HG02642 (cell line): ENCODE measurements around the gene ME2.
A peak's percentile ranks its signal among the peaks of the same experiment; 100 is the strongest.
"Not testable (repeated sequence)": the region's sequence is repeated elsewhere in the genome, so short reads cannot be mapped to it uniquely, and the experiment has no call there.

Experiments used
- ATAC-seq: cut with Tn5 transposase; IDR thresholded peaks from one replicate; pipeline ENCODE4 v1.9.1; 2021; ENCODE audit warnings: mild to moderate bottlenecking; ENCODE audit not compliant: unreplicated experiment, poor library complexity

Gene ME2

GRCh38 chr18:50967714-50968661 is 89.1 kb downstream of the ME2 start, which contains the start of gene ELAC1:
Gene ELAC1 (plus strand): TSS chr18:50968040. CDS start chr18:50974405, 6,365 bp downstream.
- peak; percentile 97 for ATAC-seq

DNA sequence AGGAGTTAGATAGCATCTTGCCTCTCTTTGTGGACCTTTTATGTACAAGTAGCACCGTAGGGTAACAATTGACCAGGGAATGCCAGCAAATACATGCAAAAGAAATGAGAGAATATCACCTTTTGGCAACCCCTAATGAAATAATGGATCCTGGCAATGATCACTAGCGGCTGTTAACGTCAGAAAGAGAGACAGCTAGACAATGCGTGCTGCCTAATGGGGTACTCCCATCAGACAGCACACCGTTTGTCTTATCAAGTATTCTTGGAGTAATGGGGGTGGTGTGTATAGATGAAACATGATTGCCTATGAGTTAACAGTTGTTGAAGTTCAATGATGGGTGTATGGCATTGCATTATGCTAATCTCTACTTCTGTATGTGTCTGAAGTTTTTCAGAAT is 90.5 kb downstream of the ME2 start:
- ATAC-seq: no peak

DNA sequence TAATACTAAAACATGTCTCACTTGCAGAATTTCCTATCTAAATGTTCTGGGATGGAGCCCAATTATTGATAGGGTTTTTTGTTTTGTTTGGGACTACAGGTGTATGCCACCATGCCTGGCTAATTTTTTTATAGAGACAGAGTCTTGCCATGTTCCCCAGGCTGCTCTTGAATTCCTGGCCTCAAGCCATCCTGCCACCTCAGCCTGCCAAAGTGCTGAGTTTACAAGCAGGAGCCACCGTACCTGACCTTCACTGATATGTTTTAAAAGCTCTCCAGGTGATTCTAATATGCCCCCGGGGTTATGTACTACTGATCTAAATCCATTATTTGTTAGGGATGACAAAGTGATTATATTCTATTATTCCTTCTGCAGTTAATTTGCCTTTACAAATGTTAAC is 91.1 kb downstream of the ME2 start:
- ATAC-seq: no peak

- not testable (repeated sequence) for ATAC-seq
Measured at GRCh38 chr18:50972404-50972803, 93.5 kb downstream of the ME2 start.

- no peak for ATAC-seq
Measured at GRCh38 chr18:50973367-50974126, 94.6 kb downstream of the ME2 start.

GRCh38 chr18:50977037-50977760 is 98.3 kb downstream of the ME2 start:
- no peak for ATAC-seq

DNA sequence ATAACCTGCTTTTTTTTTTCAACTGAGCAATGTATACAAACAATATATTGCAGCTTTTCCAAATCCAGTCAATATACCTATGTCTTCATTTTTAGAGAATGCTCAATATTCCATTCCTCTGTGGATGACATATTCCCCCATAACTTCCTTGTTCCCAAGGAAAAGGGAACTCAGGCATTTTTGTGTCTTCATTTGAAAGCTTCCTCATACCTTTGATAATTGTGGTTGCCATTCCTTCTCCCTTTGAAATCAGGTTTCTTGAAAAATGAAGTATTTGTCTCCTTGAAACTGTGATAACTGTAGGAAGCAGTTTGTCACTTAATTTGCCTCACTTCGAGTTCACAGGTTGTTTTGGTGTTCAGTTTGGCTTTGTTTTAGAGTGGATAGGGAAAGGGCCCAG is 102.5 kb downstream of the ME2 start:
- no peak for ATAC-seq

DNA sequence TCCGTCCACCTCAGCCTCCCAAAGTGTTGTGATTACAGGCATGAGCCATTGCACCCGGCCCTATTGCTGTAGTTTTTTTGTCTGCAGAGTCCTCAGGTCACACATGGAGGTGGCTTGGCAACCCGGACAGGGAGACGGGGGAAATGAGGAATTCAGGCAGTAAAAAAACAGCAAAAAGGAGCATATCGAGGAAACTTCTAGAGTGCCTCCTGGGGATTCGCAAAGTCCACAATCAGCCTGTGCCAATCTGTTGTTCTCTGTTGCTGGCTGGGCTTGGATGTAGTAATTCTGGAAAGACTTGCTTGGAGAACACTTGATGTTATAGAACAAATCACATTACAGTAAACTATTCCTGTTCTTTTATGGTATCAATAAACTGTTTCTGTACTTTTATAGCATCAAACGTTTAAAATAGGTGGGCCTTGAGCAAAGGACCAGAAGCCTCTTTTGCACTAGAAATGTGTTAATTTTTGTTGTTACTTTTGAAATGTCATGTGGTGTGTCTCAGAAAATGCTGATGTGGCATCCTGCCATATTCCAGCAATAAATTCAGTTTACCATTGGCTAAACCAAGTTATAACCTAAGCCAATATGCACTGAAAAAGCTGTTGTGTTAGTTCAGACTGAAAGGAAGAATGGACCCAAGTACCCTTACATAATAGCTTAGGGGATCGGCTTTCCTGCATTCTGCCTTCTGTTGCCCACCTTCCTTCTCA is 103.3 kb downstream of the ME2 start:
- no peak for ATAC-seq

DNA sequence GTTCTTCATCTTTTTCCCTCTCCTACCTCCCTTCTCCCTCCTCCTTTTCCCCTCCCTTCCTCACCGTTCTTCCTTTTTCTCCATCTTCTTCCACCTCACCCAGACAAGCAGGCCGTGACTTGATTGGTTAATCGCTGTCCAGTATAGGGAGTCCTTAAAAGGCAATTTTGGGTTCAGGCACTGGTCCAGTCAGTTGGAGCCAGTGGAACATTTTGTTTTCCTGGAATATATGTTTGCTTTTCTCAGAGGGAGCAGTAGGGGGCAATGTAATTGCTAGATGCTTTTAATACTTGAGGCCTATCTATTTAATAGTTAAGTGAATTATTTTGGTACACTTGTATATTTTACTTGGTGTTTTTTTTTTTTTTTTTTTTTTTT is 103.9 kb downstream of the ME2 start:
- ATAC-seq: no peak

DNA sequence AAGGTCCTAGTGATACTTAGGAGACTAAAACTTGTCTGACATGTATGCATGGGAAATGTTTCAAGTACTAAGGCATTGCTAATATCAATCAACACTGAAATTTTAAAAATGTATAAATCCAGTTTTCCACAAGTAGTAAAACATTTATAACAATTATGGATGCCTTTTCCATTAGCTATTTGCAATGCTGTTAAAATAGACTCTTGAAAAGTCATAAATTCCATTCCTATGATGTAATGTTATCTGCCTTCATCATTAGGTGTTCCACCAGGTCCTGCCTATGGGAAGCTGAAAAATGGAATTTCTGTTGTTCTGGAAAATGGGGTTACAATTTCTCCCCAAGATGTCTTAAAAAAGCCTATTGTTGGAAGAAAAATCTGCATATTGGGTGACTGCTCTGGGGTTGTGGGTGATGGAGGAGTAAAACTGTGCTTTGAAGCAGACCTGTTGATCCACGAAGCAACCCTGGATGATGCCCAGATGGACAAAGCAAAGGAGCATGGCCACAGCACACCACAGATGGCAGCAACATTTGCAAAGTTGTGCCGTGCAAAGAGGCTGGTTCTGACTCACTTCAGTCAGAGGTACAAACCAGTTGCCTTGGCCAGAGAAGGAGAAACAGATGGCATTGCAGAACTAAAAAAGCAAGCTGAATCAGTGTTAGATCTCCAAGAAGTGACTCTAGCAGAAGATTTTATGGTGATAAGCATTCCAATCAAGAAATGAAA is 107.6 kb downstream of the ME2 start:
- no peak for ATAC-seq

DNA sequence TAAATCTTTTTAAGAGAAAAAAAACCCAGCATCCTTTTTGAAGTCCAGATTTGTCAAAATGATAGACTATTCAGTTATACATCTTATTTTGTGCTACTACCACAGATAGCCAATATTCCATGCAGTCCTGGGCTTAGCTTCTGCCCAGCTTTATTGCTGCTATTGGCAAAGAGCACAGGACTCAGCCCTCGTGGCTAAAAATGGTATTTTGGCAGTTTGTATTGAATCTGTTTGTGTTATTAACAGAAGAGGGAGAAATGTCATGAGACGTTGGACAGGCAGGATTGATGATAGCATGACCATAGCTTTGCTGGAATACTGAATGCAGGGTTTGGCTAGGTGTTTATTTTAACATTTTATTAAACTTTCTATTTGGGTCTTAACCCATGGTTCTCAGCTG is 108.3 kb downstream of the ME2 start:
- ATAC-seq: no peak

DNA sequence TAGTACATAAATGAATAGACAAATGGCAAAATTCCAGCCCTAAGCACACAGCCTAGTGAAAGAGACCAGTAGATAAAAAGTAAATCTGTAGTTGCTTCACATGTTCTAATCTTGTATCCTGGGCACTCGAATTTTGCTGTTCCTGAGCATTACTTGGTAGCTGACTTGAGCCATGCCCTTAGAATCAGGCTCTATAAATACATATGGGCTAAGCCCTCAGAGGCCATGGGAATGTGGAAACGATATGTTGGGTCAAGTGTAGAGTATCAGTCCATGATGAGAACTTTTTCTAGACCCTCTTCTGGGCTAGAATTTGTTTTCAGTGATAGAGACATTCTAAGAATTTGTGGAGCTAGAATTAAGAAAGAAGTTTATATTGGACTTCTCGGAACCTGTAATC is 110.8 kb downstream of the ME2 start:
- ATAC-seq: no peak

DNA sequence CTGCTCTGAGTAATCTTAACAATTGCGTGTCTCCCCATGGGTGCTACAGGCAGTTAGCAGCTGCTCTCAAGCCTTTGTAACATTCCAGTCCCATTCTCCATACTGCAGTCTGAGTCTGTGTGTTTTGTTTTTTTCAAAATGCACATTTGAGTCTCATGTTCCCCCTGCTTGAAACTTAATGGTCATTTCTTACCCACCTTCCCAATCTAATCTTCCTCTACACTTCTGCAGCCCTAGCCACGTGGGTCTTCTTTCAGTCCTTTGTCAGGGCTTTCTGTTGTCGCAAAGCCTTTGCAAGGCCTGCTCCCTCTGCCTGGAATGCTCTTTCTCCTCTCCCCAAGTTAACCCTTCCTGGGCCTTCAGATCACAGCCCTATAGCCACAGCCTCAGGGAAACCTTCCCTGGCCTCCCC is 113.4 kb downstream of the ME2 start:
- ATAC-seq: no peak

- ATAC-seq: no peak
Measured at GRCh38 chr18:50994031-50994430, 115.1 kb downstream of the ME2 start.

DNA sequence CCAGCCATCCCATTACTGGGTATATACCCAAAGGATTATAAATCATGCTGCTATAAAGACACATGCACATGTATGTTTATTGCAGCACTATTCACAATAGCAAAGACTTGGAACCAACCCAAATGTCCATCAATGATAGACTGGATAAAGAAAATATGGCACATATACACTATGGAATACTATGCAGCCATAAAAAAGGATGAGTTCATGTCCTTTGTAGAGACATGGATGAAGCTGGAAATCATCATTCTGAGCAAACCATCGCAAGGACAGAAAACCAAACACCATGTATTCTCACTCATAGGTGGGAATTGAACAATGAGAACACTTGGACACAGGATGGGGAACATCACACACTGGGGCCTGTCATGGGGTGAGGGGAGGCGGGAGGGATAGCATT is 124.3 kb downstream of the ME2 start:
- ATAC-seq: not testable (repeated sequence)
